ENCODE data around the gene NOL6. TPM values are rescaled to one million over a fixed set of nuclear protein-coding genes. Genes with fewer than 3 reads are reported as not detected.
"Not testable (repeated sequence)": the region's sequence is repeated elsewhere in the genome, so short reads cannot be mapped to it uniquely, and the experiment has no call there.

Gene NOL6
- total RNA-seq, 1 donor from 2014 or later: 14.6 TPM

DNA sequence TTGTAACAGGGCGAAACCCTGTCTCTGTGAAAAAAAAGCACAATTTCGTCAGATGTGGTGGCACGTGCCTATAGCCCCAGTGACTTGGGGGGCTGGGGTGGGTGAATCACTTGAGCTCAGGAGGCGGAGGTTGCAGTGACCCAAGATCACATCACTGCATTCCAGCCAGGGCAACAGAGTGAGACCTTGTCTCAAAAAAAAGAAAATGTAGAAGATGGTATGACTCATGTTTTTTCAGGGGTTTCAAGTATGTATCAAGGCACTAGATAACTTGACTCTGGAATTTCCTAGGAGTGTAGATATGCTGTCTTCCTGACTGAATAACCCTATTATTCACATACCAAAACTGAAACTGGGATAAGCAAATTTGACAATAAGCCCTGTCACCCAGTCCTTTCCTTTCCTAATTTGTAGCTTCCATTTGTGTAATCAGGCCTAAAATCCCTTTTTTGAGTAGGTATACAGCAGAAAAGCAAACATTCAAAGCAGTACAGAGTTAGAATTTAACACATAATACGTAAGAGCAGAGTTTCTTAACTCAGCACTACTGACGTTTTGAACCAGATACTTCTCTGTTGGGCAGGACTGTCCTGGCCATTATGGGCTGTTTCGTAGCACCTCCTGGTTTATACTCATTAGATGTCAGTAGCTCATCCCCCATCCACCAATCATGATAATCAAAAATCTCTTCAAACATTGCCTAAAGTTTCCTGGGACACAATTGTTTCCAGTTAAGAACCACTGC is 33.1 kb upstream of the NOL6 start:
- Histone ChIP-seq H3K4me1 (ENCODE audit: control insufficient read depth in 3 of 3, insufficient read depth in 3 of 3, low read length in 3 of 3) (no peaks in the 10 kb centered on the region), H3K9me3 (ENCODE audit: control insufficient read depth in 3 of 3, low read length in 3 of 3) (no peaks in the 10 kb centered on the region), H3K9ac (ENCODE audit: low read depth in 1 of 3, low read length in 3 of 3) (no peak overlapping the region), H3K36me3 (ENCODE audit: control insufficient read depth in 3 of 3, insufficient read depth in 3 of 3, low read length in 3 of 3) (no peaks in the 10 kb centered on the region), H3K4me3 (ENCODE audit: low read length in 3 of 3) (no peak overlapping the region), H3K27ac (ENCODE audit: low read depth, low read length) (no peak overlapping the region), H3K27me3 (ENCODE audit: control insufficient read depth in 3 of 3, insufficient read depth in 3 of 3, low read length in 3 of 3) (no peaks in the 10 kb centered on the region)

DNA sequence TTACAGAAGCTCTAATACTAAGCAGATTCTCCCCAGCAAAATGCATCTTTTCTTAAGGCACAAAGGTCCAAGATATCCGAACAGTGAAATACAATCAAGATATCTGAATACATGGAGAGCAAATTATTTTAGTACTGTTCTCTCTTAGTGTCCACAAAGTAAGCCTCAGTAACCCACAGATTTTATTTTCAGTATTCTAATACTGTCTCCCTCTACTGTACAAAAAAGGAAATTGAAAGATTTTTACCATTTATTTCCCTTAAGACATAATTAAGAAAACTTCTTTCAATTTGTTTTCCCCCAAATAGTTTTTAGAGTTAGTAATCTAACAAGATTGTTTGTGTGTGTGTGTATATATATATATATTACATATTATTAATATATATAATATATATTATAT is 24.7 kb upstream of the NOL6 start:
- Histone ChIP-seq H3K27ac (ENCODE audit: low read depth, low read length) (no peak overlapping the region), H3K4me3 (ENCODE audit: low read length in 3 of 3) (no peak overlapping the region), H3K36me3 (ENCODE audit: control insufficient read depth in 3 of 3, insufficient read depth in 3 of 3, low read length in 3 of 3) (no peaks in the 10 kb centered on the region), H3K9me3 (ENCODE audit: control insufficient read depth in 3 of 3, low read length in 3 of 3) (no peaks in the 10 kb centered on the region), H3K9ac (ENCODE audit: low read depth in 1 of 3, low read length in 3 of 3) (no peak overlapping the region), H3K27me3 (ENCODE audit: control insufficient read depth in 3 of 3, insufficient read depth in 3 of 3, low read length in 3 of 3) (no peaks in the 10 kb centered on the region), H3K4me1 (ENCODE audit: control insufficient read depth in 3 of 3, insufficient read depth in 3 of 3, low read length in 3 of 3) (no peaks in the 10 kb centered on the region)

DNA sequence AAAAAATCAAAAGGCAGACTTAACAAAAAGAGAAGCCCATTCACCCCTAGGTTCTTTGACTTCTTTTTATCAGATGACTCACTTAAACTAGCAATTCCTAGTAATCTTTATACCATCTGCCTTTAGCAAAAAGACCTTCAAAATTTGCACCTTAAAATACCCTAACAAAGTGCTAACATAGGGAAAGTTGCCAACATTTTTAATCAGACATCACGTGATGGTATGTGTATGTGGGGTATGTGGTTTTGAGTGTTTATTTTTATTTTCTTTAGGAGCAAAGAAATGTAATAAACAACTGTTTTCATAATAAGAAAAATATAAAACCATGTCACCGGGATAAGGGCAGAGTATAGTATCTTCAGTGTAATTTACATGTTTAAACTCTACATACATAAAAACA is 20.1 kb upstream of the NOL6 start:
- H3K9me3 ChIP-seq (ENCODE audit: control insufficient read depth in 3 of 3, low read length in 3 of 3); H3K27me3 ChIP-seq (ENCODE audit: control insufficient read depth in 3 of 3, insufficient read depth in 3 of 3, low read length in 3 of 3); H3K27ac ChIP-seq (ENCODE audit: low read depth, low read length); H3K9ac ChIP-seq (ENCODE audit: low read depth in 1 of 3, low read length in 3 of 3); H3K4me3 ChIP-seq (ENCODE audit: low read length in 3 of 3); H3K4me1 ChIP-seq (ENCODE audit: control insufficient read depth in 3 of 3, insufficient read depth in 3 of 3, low read length in 3 of 3); H3K36me3 ChIP-seq (ENCODE audit: control insufficient read depth in 3 of 3, insufficient read depth in 3 of 3, low read length in 3 of 3): not testable (repeated sequence)

DNA sequence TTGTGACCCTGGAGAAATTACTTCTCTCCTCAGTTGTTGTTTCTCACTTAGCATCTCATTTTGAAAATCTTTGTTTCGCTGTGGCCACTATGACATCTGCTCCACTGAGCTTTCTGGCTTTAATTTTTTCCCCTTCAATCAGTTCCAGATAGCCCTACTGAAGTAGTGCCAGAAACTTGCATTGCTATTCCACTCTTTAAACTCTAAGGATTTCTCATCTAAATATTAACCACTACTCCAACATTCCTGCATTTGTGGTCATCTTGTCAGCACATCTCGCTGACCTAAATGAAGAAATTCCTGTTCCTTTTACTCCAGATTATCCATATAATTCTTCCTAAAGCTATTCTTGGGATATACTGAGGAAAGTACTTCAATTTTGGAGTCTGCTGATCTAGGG is 15.3 kb upstream of the NOL6 start:
- Histone ChIP-seq H3K9ac (ENCODE audit: low read depth in 1 of 3, low read length in 3 of 3) (no peak overlapping the region), H3K4me1 (ENCODE audit: control insufficient read depth in 3 of 3, insufficient read depth in 3 of 3, low read length in 3 of 3) (no peaks in the 10 kb centered on the region), H3K27ac (ENCODE audit: low read depth, low read length) (no peak overlapping the region), H3K36me3 (ENCODE audit: control insufficient read depth in 3 of 3, insufficient read depth in 3 of 3, low read length in 3 of 3) (no peaks in the 10 kb centered on the region), H3K9me3 (ENCODE audit: control insufficient read depth in 3 of 3, low read length in 3 of 3) (no peaks in the 10 kb centered on the region), H3K4me3 (ENCODE audit: low read length in 3 of 3) (no peak overlapping the region), H3K27me3 (ENCODE audit: control insufficient read depth in 3 of 3, insufficient read depth in 3 of 3, low read length in 3 of 3) (no peaks in the 10 kb centered on the region)

DNA sequence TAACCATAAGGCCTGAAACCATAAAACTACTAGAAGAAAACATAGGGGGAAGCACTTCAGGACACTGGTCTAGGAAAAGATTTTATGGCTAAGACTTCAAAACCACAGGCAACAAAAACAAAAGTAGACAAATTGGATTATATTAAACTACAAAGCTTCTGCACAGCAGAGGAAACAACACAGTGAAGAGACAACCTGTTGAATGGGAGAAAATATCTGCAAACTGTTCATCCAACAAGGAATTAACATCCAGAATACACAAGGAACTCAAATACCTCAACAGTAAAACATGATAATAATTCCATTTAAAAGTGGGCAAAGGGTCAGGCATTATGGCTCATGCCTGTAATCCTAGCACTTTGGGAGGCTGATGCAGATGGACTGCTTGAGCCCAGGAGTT is 11.6 kb upstream of the NOL6 start:
- H3K27ac ChIP-seq (ENCODE audit: low read depth, low read length); H3K36me3 ChIP-seq (ENCODE audit: control insufficient read depth in 3 of 3, insufficient read depth in 3 of 3, low read length in 3 of 3); H3K4me1 ChIP-seq (ENCODE audit: control insufficient read depth in 3 of 3, insufficient read depth in 3 of 3, low read length in 3 of 3); H3K9me3 ChIP-seq (ENCODE audit: control insufficient read depth in 3 of 3, low read length in 3 of 3); H3K4me3 ChIP-seq (ENCODE audit: low read length in 3 of 3); H3K27me3 ChIP-seq (ENCODE audit: control insufficient read depth in 3 of 3, insufficient read depth in 3 of 3, low read length in 3 of 3); H3K9ac ChIP-seq (ENCODE audit: low read depth in 1 of 3, low read length in 3 of 3): not testable (repeated sequence)

DNA sequence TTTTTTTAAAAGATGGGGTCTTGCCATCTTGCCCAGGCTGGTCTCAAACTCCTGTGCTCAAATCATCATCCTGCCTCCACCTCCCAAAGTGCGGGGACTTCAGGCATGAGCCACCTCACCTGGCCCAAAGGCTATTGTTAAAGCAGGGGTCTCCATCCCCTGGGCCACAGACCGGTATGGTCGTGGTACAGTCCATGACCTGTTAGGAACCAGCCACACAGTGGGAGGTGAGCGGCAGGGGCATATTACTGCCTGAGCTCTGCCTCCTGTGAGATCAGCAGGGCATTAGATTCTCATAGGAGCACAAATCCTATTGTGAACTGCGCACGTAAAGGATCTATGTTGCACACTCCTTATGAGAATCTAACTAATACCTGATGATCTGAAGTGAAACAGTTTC is 7.3 kb upstream of the NOL6 start:
- Histone ChIP-seq H3K27me3 (ENCODE audit: control insufficient read depth in 3 of 3, insufficient read depth in 3 of 3, low read length in 3 of 3) (no peaks in the 10 kb centered on the region), H3K4me3 (ENCODE audit: low read length in 3 of 3) (no peak overlapping the region), H3K4me1 (ENCODE audit: control insufficient read depth in 3 of 3, insufficient read depth in 3 of 3, low read length in 3 of 3) (no peaks in the 10 kb centered on the region)

DNA sequence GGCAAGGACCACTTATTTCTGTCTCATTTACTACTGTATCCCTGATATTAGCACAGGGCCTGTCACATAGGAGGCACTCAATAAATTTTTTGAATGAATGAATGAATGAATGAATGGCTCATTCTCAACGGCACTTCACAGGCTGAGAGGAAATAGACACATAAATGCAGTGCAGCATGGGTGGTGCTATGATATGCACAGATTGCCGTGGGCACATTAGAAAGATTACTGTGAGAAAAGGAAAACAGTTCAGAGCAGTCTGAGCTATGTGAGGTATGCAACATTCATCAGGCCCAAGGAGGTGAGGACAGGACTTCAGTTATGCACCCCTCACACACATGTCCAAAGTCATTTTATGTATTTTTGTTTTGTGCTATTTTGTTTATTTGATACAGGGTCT is 6.4 kb upstream of the NOL6 start:
- Histone ChIP-seq H3K36me3 (ENCODE audit: control insufficient read depth in 3 of 3, insufficient read depth in 3 of 3, low read length in 3 of 3) (no peaks in the 10 kb centered on the region), H3K9me3 (ENCODE audit: control insufficient read depth in 3 of 3, low read length in 3 of 3) (no peaks in the 10 kb centered on the region), H3K27ac (ENCODE audit: low read depth, low read length) (no peak overlapping the region), H3K9ac (ENCODE audit: low read depth in 1 of 3, low read length in 3 of 3) (no peak overlapping the region), H3K4me1 (ENCODE audit: control insufficient read depth in 3 of 3, insufficient read depth in 3 of 3, low read length in 3 of 3) (no peaks in the 10 kb centered on the region), H3K4me3 (ENCODE audit: low read length in 3 of 3) (no peak overlapping the region), H3K27me3 (ENCODE audit: control insufficient read depth in 3 of 3, insufficient read depth in 3 of 3, low read length in 3 of 3) (no peaks in the 10 kb centered on the region)

More for the DNA sequence above, 7.3 kb upstream of the NOL6 start:
- Histone ChIP-seq H3K9ac (ENCODE audit: low read depth in 1 of 3, low read length in 3 of 3) (no peak overlapping the region), H3K36me3 (ENCODE audit: control insufficient read depth in 3 of 3, insufficient read depth in 3 of 3, low read length in 3 of 3) (no peaks in the 10 kb centered on the region), H3K27ac (ENCODE audit: low read depth, low read length) (no peak overlapping the region), H3K9me3 (ENCODE audit: control insufficient read depth in 3 of 3, low read length in 3 of 3) (no peaks in the 10 kb centered on the region)

DNA sequence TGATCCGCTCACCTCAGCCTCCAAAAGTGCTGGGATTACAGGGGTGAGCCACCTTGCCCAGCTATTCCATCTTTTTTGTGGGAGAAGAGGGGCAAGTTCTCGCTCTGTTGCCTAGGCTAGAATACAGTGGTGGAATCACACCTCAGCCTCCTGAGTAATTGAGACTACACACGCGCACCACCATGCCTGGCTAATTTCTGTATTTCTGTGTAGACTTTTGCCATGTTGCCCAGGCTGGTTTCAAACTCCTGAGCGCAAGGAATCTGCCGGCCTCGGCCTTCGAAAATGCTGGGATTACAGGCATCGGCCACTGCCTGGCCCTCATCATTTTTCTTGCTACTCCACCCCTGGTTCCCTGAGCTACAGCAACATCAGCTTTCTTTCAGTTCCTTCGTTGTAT is 2.8 kb upstream of the NOL6 start:
- Histone ChIP-seq H3K4me1 (ENCODE audit: control insufficient read depth in 3 of 3, insufficient read depth in 3 of 3, low read length in 3 of 3) (peaks cover 16 to 20% (median 17%) of the 10 kb centered on the region in 3 donors), H3K4me3 (ENCODE audit: low read length in 3 of 3) (no peak overlapping the region), H3K9me3 (ENCODE audit: control insufficient read depth in 3 of 3, low read length in 3 of 3) (no peaks in the 10 kb centered on the region), H3K9ac (ENCODE audit: low read depth in 1 of 3, low read length in 3 of 3) (no peak overlapping the region), H3K27ac (ENCODE audit: low read depth, low read length) (no peak overlapping the region), H3K27me3 (ENCODE audit: control insufficient read depth in 3 of 3, insufficient read depth in 3 of 3, low read length in 3 of 3) (no peaks in the 10 kb centered on the region), H3K36me3 (ENCODE audit: control insufficient read depth in 3 of 3, insufficient read depth in 3 of 3, low read length in 3 of 3) (peaks cover 9 to 10% (median 10%) of the 10 kb centered on the region in 3 donors)

DNA sequence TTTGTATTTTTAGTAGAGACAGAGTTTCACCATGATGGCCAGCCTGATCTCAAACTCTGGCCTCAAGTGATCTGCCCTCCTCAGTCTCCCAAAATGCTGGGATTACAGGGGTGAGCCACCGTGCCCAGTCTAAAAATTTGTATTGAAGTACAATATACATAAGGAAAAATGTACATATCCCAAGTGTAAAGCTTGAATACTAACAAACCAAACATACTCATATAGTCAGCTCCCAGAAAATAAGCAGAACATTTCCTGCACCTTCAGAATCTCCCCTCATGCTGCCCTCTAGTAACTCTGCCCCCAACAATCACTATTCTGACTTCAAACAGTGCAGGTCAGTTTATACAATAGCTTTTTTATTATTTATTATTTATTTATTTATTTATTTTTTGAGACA is 1.6 kb upstream of the NOL6 start:
- Histone ChIP-seq H3K9me3 (ENCODE audit: control insufficient read depth in 3 of 3, low read length in 3 of 3) (no peaks in the 10 kb centered on the region), H3K27me3 (ENCODE audit: control insufficient read depth in 3 of 3, insufficient read depth in 3 of 3, low read length in 3 of 3) (no peaks in the 10 kb centered on the region), H3K9ac (ENCODE audit: low read depth in 1 of 3, low read length in 3 of 3) (no peak overlapping the region), H3K27ac (ENCODE audit: low read depth, low read length) (no peak overlapping the region), H3K4me3 (ENCODE audit: low read length in 3 of 3) (no peak overlapping the region), H3K4me1 (ENCODE audit: control insufficient read depth in 3 of 3, insufficient read depth in 3 of 3, low read length in 3 of 3) (peaks cover 17 to 20% (median 20%) of the 10 kb centered on the region in 3 donors), H3K36me3 (ENCODE audit: control insufficient read depth in 3 of 3, insufficient read depth in 3 of 3, low read length in 3 of 3) (peaks cover 15 to 17% (median 17%) of the 10 kb centered on the region in 3 donors)

DNA sequence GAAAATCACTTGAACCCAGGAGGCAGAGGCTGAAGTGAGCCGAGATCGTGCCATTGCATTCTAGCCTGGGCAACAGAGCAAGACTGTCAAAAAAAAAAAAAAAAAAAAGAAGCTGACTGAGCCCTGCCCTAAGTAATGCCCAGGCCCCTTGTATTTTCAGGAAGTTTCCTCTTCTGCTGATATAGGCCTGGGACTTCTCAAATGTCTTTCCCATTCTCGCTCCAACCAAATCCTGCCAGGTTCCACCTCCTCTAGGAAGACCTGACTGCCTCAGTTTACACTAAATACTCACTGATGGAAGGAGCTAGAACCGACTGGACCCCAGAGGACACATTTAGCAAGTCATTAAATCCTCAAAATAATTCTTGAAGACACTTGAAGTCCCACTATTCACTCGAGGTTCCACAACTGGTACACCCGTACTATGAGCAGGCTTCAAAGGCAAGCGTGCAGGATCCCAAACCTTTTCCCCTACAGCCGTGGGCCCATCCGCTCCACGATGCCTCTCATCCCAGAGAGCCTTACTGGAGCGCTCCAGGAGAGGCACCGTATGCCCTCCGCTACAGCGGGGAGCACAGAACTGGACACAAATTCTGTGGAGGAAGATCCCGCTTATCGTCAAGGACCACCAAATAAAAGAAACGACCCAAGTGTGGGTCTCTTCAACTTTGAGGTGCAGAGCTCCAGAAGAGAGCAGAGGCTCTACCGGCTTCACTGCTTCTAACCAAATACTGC is 676 bp downstream of the NOL6 start:
- H3K36me3 ChIP-seq (ENCODE audit: control insufficient read depth in 3 of 3, insufficient read depth in 3 of 3, low read length in 3 of 3): peaks cover 37 to 40% (median 38%) of the 10 kb centered on the region in 3 donors
- no peaks in the 10 kb centered on the region for H3K27me3 ChIP-seq (ENCODE audit: control insufficient read depth in 3 of 3, insufficient read depth in 3 of 3, low read length in 3 of 3)
- H3K9ac ChIP-seq (ENCODE audit: low read depth in 1 of 3, low read length in 3 of 3): peak overlapping the region; percentile 90 to 92 (median 92)
- H3K27ac ChIP-seq (ENCODE audit: low read depth, low read length): peak overlapping the region; percentile 34
- peak overlapping the region; percentile 99 to 100 (median 100) for H3K4me3 ChIP-seq (ENCODE audit: low read length in 3 of 3)
- H3K9me3 ChIP-seq (ENCODE audit: control insufficient read depth in 3 of 3, low read length in 3 of 3): no peaks in the 10 kb centered on the region
- peaks cover 17 to 20% (median 20%) of the 10 kb centered on the region in 3 donors for H3K4me1 ChIP-seq (ENCODE audit: control insufficient read depth in 3 of 3, insufficient read depth in 3 of 3, low read length in 3 of 3)

Measured in skeletal muscle tissue (tissue), 4 donors.